ENCODE measurements around the gene CGNL1. TPM values are rescaled to one million over a fixed set of nuclear protein-coding genes. Genes with fewer than 3 reads are reported as not detected.

The CGNL1 gene
- total RNA-seq, 1 donor from 2014 or later = 3.0 TPM

GRCh38 chr15:57451555-57451954 lies 75.2 kb downstream of the CGNL1 start:
- Histone ChIP-seq H4K20me1 (ENCODE audit: low read depth) (no peaks in the 10 kb centered on the region), H2AFZ (replicated peaks) (no peak overlapping the region), H3K27me3 (no peaks in the 10 kb centered on the region), H3K4me3 (no peak overlapping the region), H3K4me1 (no peaks in the 10 kb centered on the region), H3K79me2 (ENCODE audit: low read depth) (no peaks in the 10 kb centered on the region), H3K9me3 (ENCODE audit: low read depth) (no peaks in the 10 kb centered on the region), H3K36me3 (no peaks in the 10 kb centered on the region), H3K4me2 (no peak overlapping the region), H3K27ac (no peak overlapping the region), H3F3A (ENCODE audit: low read depth) (no peaks in the 10 kb centered on the region), H3K9ac (no peak overlapping the region)
- Mint-ChIP-seq H3K36me3 (no peaks in the 10 kb centered on the region), H3K4me1 (no peaks in the 10 kb centered on the region), H3K27ac (no peak overlapping the region), H3K4me3 (no peak overlapping the region), H3K9me3 (no peaks in the 10 kb centered on the region), H3K27me3 (ENCODE audit: insufficient read depth, low read depth) (no peaks in the 10 kb centered on the region)
- DNase-seq (ENCODE audit: low spot score) = no peak
- no peak for TF ChIP-seq CTCF (IDR thresholded peaks at IDR 0.05)
- no peak for TF ChIP-seq EZH2 (IDR thresholded peaks at IDR 0.05)
- no peak for TF ChIP-seq EZH2phosphoT487 (IDR thresholded peaks at IDR 0.05)

GRCh38 chr15:57452090-57452754 lies 75.9 kb downstream of the CGNL1 start:
- no peaks in the 10 kb centered on the region for H3K79me2 ChIP-seq (ENCODE audit: low read depth)
- H3K4me3 ChIP-seq = no peak overlapping the region
- H3K9ac ChIP-seq = no peak overlapping the region
- no peak overlapping the region for H3K4me2 ChIP-seq
- no peaks in the 10 kb centered on the region for H3K36me3 Mint-ChIP-seq
- H3K36me3 ChIP-seq = no peaks in the 10 kb centered on the region
- H3K27ac Mint-ChIP-seq = no peak overlapping the region
- no peaks in the 10 kb centered on the region for H3F3A ChIP-seq (ENCODE audit: low read depth)
- no peak for DNase-seq (ENCODE audit: low spot score)
- no peaks in the 10 kb centered on the region for H3K4me1 Mint-ChIP-seq
- H2AFZ ChIP-seq (replicated peaks) = no peak overlapping the region
- TF ChIP-seq EZH2phosphoT487 (IDR thresholded peaks at IDR 0.05) = no peak
- TF ChIP-seq EZH2 (IDR thresholded peaks at IDR 0.05) = no peak
- no peak for TF ChIP-seq CTCF (IDR thresholded peaks at IDR 0.05)
- H3K9me3 ChIP-seq (ENCODE audit: low read depth) = no peaks in the 10 kb centered on the region
- H3K27me3 ChIP-seq = no peaks in the 10 kb centered on the region
- no peak overlapping the region for H3K27ac ChIP-seq
- H3K4me1 ChIP-seq = no peaks in the 10 kb centered on the region
- no peaks in the 10 kb centered on the region for H3K9me3 Mint-ChIP-seq
- no peaks in the 10 kb centered on the region for H4K20me1 ChIP-seq (ENCODE audit: low read depth)
- H3K4me3 Mint-ChIP-seq = no peak overlapping the region
- no peaks in the 10 kb centered on the region for H3K27me3 Mint-ChIP-seq (ENCODE audit: insufficient read depth, low read depth)

- Histone ChIP-seq H3K36me3 (no peaks in the 10 kb centered on the region), H4K20me1 (ENCODE audit: low read depth) (no peaks in the 10 kb centered on the region), H3F3A (ENCODE audit: low read depth) (no peaks in the 10 kb centered on the region), H3K27ac (no peak overlapping the region), H3K9ac (no peak overlapping the region), H3K79me2 (ENCODE audit: low read depth) (no peaks in the 10 kb centered on the region), H3K4me1 (no peaks in the 10 kb centered on the region), H3K27me3 (no peaks in the 10 kb centered on the region), H2AFZ (replicated peaks) (no peak overlapping the region), H3K4me3 (no peak overlapping the region), H3K9me3 (ENCODE audit: low read depth) (no peaks in the 10 kb centered on the region), H3K4me2 (no peak overlapping the region)
- DNase-seq (ENCODE audit: low spot score) = no peak
- no peak overlapping the region for H3K4me3 Mint-ChIP-seq
- TF ChIP-seq EZH2 (IDR thresholded peaks at IDR 0.05) (no peak), EZH2phosphoT487 (IDR thresholded peaks at IDR 0.05) (no peak), CTCF (IDR thresholded peaks at IDR 0.05) (no peak)
- H3K9me3 Mint-ChIP-seq = no peaks in the 10 kb centered on the region
- H3K27me3 Mint-ChIP-seq (ENCODE audit: insufficient read depth, low read depth) = no peaks in the 10 kb centered on the region
- H3K27ac Mint-ChIP-seq = no peak overlapping the region
- H3K4me1 Mint-ChIP-seq = no peaks in the 10 kb centered on the region
- no peaks in the 10 kb centered on the region for H3K36me3 Mint-ChIP-seq
Measured at GRCh38 chr15:57455929-57456328, 79.6 kb downstream of the CGNL1 start.
